Keratinocyte (primary cell): Measurements from ENCODE around the gene CALHM1.

ENCODE experiments used
- CTCF ChIP-seq, 3 experiments: IDR thresholded peaks in 1 of 3; conservative IDR thresholded peaks in 1 of 3; optimal IDR thresholded peaks in 1 of 3; 2 replicates in 2 of 3; 3 replicates in 1 of 3; pipeline versions ENCODE3 to v1.5.1; 2011; ENCODE audit warnings: low read length in 3 of 3, mild to moderate bottlenecking in 3 of 3, moderate library complexity in 2 of 3, control low read depth in 1 of 3, inconsistent platforms in 1 of 3; ENCODE audit not compliant: insufficient read depth in 2 of 3; ENCODE audit errors: extremely low read depth in 1 of 3
- EZH2 ChIP-seq: IDR thresholded peaks from one replicate; pipeline ENCODE4 v1.6.1; 2012; ENCODE audit warnings: inconsistent platforms, mild to moderate bottlenecking, low read length, moderate library complexity

- TF ChIP-seq CTCF (optimal IDR thresholded peaks at IDR 0.05 in 1 of 3, IDR thresholded peaks at IDR 0.05 in 1 of 3, conservative IDR thresholded peaks at IDR 0.05 in 1 of 3; ENCODE audit: extremely low read depth in 1 of 3, insufficient read depth in 2 of 3, low read length in 3 of 3) (no peak), EZH2 (no peak)
These were observed 1.5 kb downstream of the CALHM1 start for GRCh38 chr10:103457176-103457712.
